Thyroid gland (tissue), 4 donors: ENCODE data around the gene GATAD2A. TPM values are rescaled to one million over a fixed set of nuclear protein-coding genes. Genes with fewer than 3 reads are reported as not detected.

Experiments
- DNase-seq, 2 donors: peaks; one replicate each; pipeline ENCODE4 v3.0.0-alpha.2; 2019
- H3K27ac ChIP-seq, 3 donors: fragments of 200-600 bp; sonication (generic); 1 replicate in 2 of 3; 2 replicates in 1 of 3; pipeline ENCODE4 v1.5.1; 2016 to 2019; ENCODE audit warnings: mild to moderate bottlenecking in 1 of 3, moderate library complexity in 1 of 3
- H3K27me3 ChIP-seq: fragments of 200-600 bp; sonication (generic); one replicate; pipeline ENCODE4 v1.5.1; 2019
- H3K36me3 ChIP-seq, 2 donors: fragments of 200-600 bp; sonication (generic); one replicate each; pipeline ENCODE4 v1.5.1; 2016 to 2019
- H3K4me1 ChIP-seq, 2 donors: fragments of 200-600 bp; sonication (generic); one replicate each; pipeline ENCODE4 v1.5.1; 2017 to 2019
- H3K4me3 ChIP-seq, 3 donors: fragments of 200-600 bp; sonication (generic); replicated peaks in 1 of 3; 1 replicate in 2 of 3; 2 replicates in 1 of 3; pipeline ENCODE4 v1.5.1; 2016; ENCODE audit warnings: mild to moderate bottlenecking in 1 of 3
- H3K9me3 ChIP-seq: fragments of 200-600 bp; sonication (generic); one replicate; pipeline ENCODE4 v1.5.1; 2017
- CTCF ChIP-seq, 6 experiments: fragments of 200-600 bp in 3 of 6; fragments of 450-650 bp in 3 of 6; sonication (generic) in 3 of 6; IDR thresholded peaks; one replicate each; pipeline ENCODE4 v1.5.1; 2016 to 2019; ENCODE audit warnings: antibody characterized with exemption in 6 of 6, mild to moderate bottlenecking in 2 of 6, inconsistent platforms in 1 of 6, moderate library complexity in 1 of 6
- POLR2A ChIP-seq, 2 donors: fragments of 450-650 bp; IDR thresholded peaks; one replicate each; pipeline ENCODE4 v1.6.1; 2017; ENCODE audit warnings: antibody characterized with exemption in 2 of 2, mild to moderate bottlenecking in 2 of 2, moderate library complexity in 1 of 2
- WGBS, 2 donors: methylation state at CpG; one replicate each; pipeline ENCODE4 v1.1.5; 2017; 5-methylcytosine and 5-hydroxymethylcytosine counted together
- intact Hi-C: fragments of 100-400 bp; cut with DNase I; formaldehyde crosslinking; loops from one replicate; pipeline ENCODE4 v1.15.1; 2023
- total RNA-seq, 4 donors: library from RNA; depleted of rRNA; stranded (reverse); fragments of >200 nt; gene quantifications; one replicate each; pipeline ENCODE4 v1.2.3, GENCODE V29; 2016

The GATAD2A gene
- total RNA-seq, 4 donors from 2014 or later = 33.2 to 82.4 (median 51.8) TPM

- intact Hi-C loops = no loop called here
These were observed 41.4 kb downstream of the GATAD2A start for GRCh38 chr19:19446655-19447437.

GRCh38 chr19:19447536-19448237 is 42.2 kb downstream of the GATAD2A start:
- intact Hi-C loops = no loop called here
- no peaks in the 10 kb centered on the region for H3K27me3 ChIP-seq
- peaks cover 18 to 29% of the 10 kb centered on the region in 2 donors for H3K4me1 ChIP-seq
- no peak overlapping the region for H3K4me3 ChIP-seq
- no peak for DNase-seq
- peak overlapping the region in 2 of 3 donors; percentile 23 to 34 for H3K27ac ChIP-seq
- TF ChIP-seq POLR2A (IDR thresholded peaks at IDR 0.05) = no peak
- no peak for TF ChIP-seq CTCF (IDR thresholded peaks at IDR 0.05)
- no peaks in the 10 kb centered on the region for H3K36me3 ChIP-seq
- WGBS, 2 donors = 55 to 69% methylated on average over 7 to 15 of the region's 15 CpGs
- no peaks in the 10 kb centered on the region for H3K9me3 ChIP-seq

More at GRCh38 chr19:19446655-19447437, 41.4 kb downstream of the GATAD2A start:
- no peak overlapping the region for H3K27ac ChIP-seq
- 87 to 89% methylated on average over 9 of the region's 9 CpGs for WGBS, 2 donors
- no peak overlapping the region for H3K4me3 ChIP-seq
- no peaks in the 10 kb centered on the region for H3K36me3 ChIP-seq
- no peaks in the 10 kb centered on the region for H3K9me3 ChIP-seq
- DNase-seq = no peak
- peaks cover 18 to 22% of the 10 kb centered on the region in 2 donors for H3K4me1 ChIP-seq
- TF ChIP-seq POLR2A (IDR thresholded peaks at IDR 0.05) (no peak), CTCF (IDR thresholded peaks at IDR 0.05) (no peak)
- no peaks in the 10 kb centered on the region for H3K27me3 ChIP-seq

GRCh38 chr19:19448238-19448544 is 42.7 kb downstream of the GATAD2A start:
- peak; percentile 73 to 79 for DNase-seq
- WGBS, 2 donors = 60 to 71% methylated on average over 2 to 8 of the region's 8 CpGs

GRCh38 chr19:19451429-19452242 is 46.2 kb downstream of the GATAD2A start:
- H3K4me1 ChIP-seq = peaks cover 18 to 32% of the 10 kb centered on the region in 2 donors
- 74 to 76% methylated on average over 13 of the region's 13 CpGs for WGBS, 2 donors
- TF ChIP-seq POLR2A (IDR thresholded peaks at IDR 0.05) (no peak), CTCF (IDR thresholded peaks at IDR 0.05) (no peak)
- no peak for DNase-seq
- H3K27me3 ChIP-seq = no peaks in the 10 kb centered on the region
- no peaks in the 10 kb centered on the region for H3K36me3 ChIP-seq
- H3K4me3 ChIP-seq = no peak overlapping the region
- no peak overlapping the region for H3K27ac ChIP-seq
- H3K9me3 ChIP-seq = no peaks in the 10 kb centered on the region
- intact Hi-C loops = no loop called here

More at GRCh38 chr19:19448238-19448544, 42.7 kb downstream of the GATAD2A start:
- TF ChIP-seq POLR2A (IDR thresholded peaks at IDR 0.05) = peak in 1 of 2 donors; percentile 6
- TF ChIP-seq CTCF (IDR thresholded peaks at IDR 0.05) = no peak
- Histone ChIP-seq H3K27ac (peak overlapping the region in 2 of 3 donors; percentile 23 to 34), H3K4me1 (peaks cover 18 to 34% of the 10 kb centered on the region in 2 donors), H3K4me3 (no peak overlapping the region), H3K9me3 (no peaks in the 10 kb centered on the region), H3K36me3 (no peaks in the 10 kb centered on the region), H3K27me3 (no peaks in the 10 kb centered on the region)
- intact Hi-C loops = no loop called here
